ENCODE results near the gene INS. TPM values are rescaled to one million over a fixed set of nuclear protein-coding genes. Genes with fewer than 3 reads are reported as not detected.

Gene INS
- polyA plus RNA-seq, 1 experiment: not detected

DNA sequence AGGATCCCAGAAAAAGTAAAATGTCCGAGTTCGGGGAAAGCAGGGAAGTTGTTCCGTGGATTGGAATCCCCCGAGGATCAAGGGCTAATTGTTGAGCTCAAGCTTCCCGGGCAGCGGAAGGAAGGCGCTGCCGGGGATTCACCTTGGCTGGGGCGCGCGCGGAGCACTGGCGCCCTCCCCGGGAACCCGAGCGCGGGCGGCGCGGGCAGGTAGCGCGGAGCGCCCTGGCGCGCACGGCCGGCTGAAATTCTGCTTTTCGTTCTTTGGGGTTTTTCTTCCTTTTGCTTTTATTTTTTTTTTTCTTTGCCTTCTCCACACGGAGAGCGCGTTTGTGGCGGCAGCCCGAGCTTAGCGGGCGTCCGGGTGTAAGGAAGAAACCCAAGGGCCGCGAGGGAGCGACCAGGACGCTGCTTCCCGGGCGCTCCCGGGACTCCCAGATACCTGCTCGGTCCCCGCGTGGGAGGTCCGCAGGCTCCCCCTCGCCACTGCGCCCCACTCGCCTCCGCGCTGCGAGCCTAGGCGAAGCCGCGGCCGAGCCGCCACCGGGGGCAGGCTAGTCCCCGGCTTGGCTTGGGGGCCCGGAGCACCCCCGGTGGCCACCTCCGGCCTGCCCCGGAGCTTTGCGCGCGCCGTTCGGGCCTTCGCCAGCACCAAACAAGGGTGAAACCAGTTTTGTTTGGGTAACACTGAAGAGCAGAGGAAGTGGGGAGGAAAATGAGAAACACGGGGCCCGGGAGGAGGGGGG lies 17.0 kb downstream of the INS start:
- no peaks in the 10 kb centered on the region for H3K36me3 ChIP-seq (ENCODE audit: control insufficient read depth, insufficient read depth, low read length)
- no peak for TF ChIP-seq CTCF (IDR thresholded peaks at IDR 0.05; ENCODE audit: insufficient read depth, low read depth, low read length)
- ChIA-PET POLR2A (no interaction called here), CTCF (interaction anchor here (0.6 to 21.8 kb wide), 5 partner anchors 8 to 525 kb away, joined by 3 to 1066 read pairs (median 4); no protein-coding TSS in a partner anchor)
- H3K4me3 ChIP-seq (ENCODE audit: low read depth, low read length): no peak overlapping the region
- DNase-seq (ENCODE audit: low read depth): no peak
- peaks cover 33% of the 10 kb centered on the region for H3K27me3 ChIP-seq (ENCODE audit: control insufficient read depth, insufficient read depth, low read length)

- H3K27me3 ChIP-seq (ENCODE audit: control insufficient read depth, insufficient read depth, low read length): peaks cover 33% of the 10 kb centered on the region
- H3K4me3 ChIP-seq (ENCODE audit: low read depth, low read length): no peak overlapping the region
- DNase-seq (ENCODE audit: low read depth): no peak
- ChIA-PET POLR2A (no interaction called here), CTCF (interaction anchor here (0.6 to 21.8 kb wide), 6 partner anchors 8 to 524 kb away, joined by 3 to 1066 read pairs (median 4); no protein-coding TSS in a partner anchor)
- TF ChIP-seq CTCF (IDR thresholded peaks at IDR 0.05; ENCODE audit: insufficient read depth, low read depth, low read length): no peak
- H3K36me3 ChIP-seq (ENCODE audit: control insufficient read depth, insufficient read depth, low read length): no peaks in the 10 kb centered on the region
Observed at GRCh38 chr11:2143477-2143798, 17.6 kb downstream of the INS start.

DNA sequence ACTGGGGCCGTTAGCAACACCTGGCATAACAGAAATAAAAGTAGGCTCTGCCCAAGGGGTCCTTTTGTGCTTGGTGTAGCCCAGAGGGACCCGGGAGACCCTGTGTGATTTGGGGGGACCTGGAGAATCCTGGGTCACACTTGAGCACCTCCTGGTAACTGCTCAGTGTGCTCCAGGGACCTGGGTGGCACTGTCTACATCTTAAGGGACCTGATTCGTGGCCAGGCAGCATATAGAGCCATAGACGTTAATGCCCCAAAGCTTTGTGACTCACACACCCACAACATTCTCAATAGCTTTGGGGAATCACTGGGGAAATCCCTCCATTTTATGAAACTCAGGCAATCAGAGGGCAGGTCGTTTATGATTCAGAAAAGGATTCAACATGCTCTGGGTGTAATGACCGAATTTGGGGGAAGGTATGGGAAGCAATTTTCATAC lies 18.2 kb downstream of the INS start:
- CTCF ChIA-PET: interaction anchor here (1.3 to 21.8 kb wide), 4 partner anchors 9 to 490 kb away, joined by 3 to 1066 read pairs (median 31); no protein-coding TSS in a partner anchor
- Histone ChIP-seq H3K36me3 (ENCODE audit: control insufficient read depth, insufficient read depth, low read length) (no peaks in the 10 kb centered on the region), H3K27me3 (ENCODE audit: control insufficient read depth, insufficient read depth, low read length) (peaks cover 31% of the 10 kb centered on the region), H3K4me3 (ENCODE audit: low read depth, low read length) (no peak overlapping the region)
- DNase-seq (ENCODE audit: low read depth): no peak
- POLR2A ChIA-PET: no interaction called here
- no peak for TF ChIP-seq CTCF (IDR thresholded peaks at IDR 0.05; ENCODE audit: insufficient read depth, low read depth, low read length)

DNA sequence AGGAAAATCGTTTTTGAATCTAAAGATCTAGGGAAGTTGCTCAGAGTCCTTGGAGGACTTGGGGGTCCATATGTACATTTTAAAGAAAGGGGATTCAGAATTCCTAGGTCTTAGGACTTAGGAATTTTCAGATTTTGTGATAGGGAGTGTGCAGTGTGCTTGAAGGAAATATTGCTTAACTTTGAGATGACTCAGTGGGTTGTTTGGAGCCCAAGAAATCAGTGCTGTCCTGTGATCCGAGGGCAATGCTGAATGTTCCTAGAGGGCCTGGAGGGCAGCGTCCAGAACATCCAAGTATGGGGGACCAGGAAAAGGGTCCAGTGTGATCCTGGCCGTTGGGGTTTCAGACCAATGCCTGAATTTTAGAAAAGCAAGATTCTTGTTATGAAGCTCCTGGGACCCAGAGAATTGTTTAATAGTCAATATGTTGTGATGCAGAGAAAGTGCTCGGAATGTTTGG lies 18.7 kb downstream of the INS start:
- DNase-seq (ENCODE audit: low read depth): no peak
- H3K27me3 ChIP-seq (ENCODE audit: control insufficient read depth, insufficient read depth, low read length): peaks cover 33% of the 10 kb centered on the region
- no peak for TF ChIP-seq CTCF (IDR thresholded peaks at IDR 0.05; ENCODE audit: insufficient read depth, low read depth, low read length)
- ChIA-PET CTCF (interaction anchor here (0.6 to 21.8 kb wide), 5 partner anchors 9 to 601 kb away, joined by 3 to 1066 read pairs (median 3); no protein-coding TSS in a partner anchor), POLR2A (no interaction called here)
- H3K36me3 ChIP-seq (ENCODE audit: control insufficient read depth, insufficient read depth, low read length): no peaks in the 10 kb centered on the region
- no peak overlapping the region for H3K4me3 ChIP-seq (ENCODE audit: low read depth, low read length)
